Testis (tissue), 3 donors: ENCODE measurements around the gene CSKMT. TPM values are rescaled to one million over a fixed set of nuclear protein-coding genes. Genes with fewer than 3 reads are reported as not detected.

Experiments
- DNase-seq: peaks from one replicate; pipeline ENCODE4 v3.0.0-alpha.2; 2019
- H3K27ac ChIP-seq, 2 donors: fragments of 200-600 bp; sonication (generic); one replicate each; pipeline ENCODE4 v1.5.1; 2019
- H3K27me3 ChIP-seq: fragments of 200-600 bp; sonication (generic); one replicate; pipeline ENCODE4 v1.5.1; 2019
- H3K36me3 ChIP-seq: fragments of 200-600 bp; sonication (generic); one replicate; pipeline ENCODE4 v1.5.1; 2017; ENCODE audit warnings: low read depth; ENCODE audit errors: missing control alignments
- H3K4me1 ChIP-seq: fragments of 200-600 bp; sonication (generic); one replicate; pipeline ENCODE4 v1.5.1; 2019
- H3K4me3 ChIP-seq, 2 donors: fragments of 200-600 bp; sonication (generic); one replicate each; pipeline ENCODE4 v1.5.1; 2017 to 2019
- H3K9me3 ChIP-seq: fragments of 200-600 bp; sonication (generic); one replicate; pipeline ENCODE4 v1.5.1; 2017
- CTCF ChIP-seq, 3 experiments: fragments of 450-650 bp in 2 of 3; fragments of 200-600 bp in 1 of 3; sonication (generic) in 1 of 3; IDR thresholded peaks; one replicate each; pipeline ENCODE4 v1.5.1; 2016 to 2019; ENCODE audit warnings: antibody characterized with exemption in 3 of 3, mild to moderate bottlenecking in 2 of 3, moderate library complexity in 1 of 3
- POLR2A ChIP-seq: fragments of 450-650 bp; IDR thresholded peaks from one replicate; pipeline ENCODE4 v1.6.1; 2017; ENCODE audit warnings: antibody characterized with exemption, mild to moderate bottlenecking, moderate library complexity
- WGBS, 2 donors: methylation state at CpG; one replicate each; pipeline ENCODE4 v1.1.5; 2018; 5-methylcytosine and 5-hydroxymethylcytosine counted together
- intact Hi-C: fragments of 100-400 bp; cut with DNase I; formaldehyde crosslinking; loops from one replicate; pipeline ENCODE4 v1.15.1; 2023; ENCODE audit warnings: low total_unique reads
- polyA plus RNA-seq: library from polyadenylated mRNA; stranded (reverse); fragments of 350-450 nt; fragmentation: Illumina TruSeq; extraction: RNeasy Lipid Tissue Mini Kit (QIAGEN cat#74804); gene quantifications from one replicate; pipeline ENCODE4 v1.2.3, GENCODE V29; 2014; ENCODE audit warnings: low read depth, low replicate concordance; ENCODE audit not compliant: insufficient read depth
- small RNA-seq, 2 donors: library from RNA; depleted of rRNA; stranded (forward); fragments of <200 nt; gene quantifications; one replicate each; pipeline ENCODE3, GENCODE V24; 2016
- total RNA-seq, 2 donors: library from RNA; depleted of rRNA; stranded (reverse); fragments of >200 nt; gene quantifications; one replicate each; pipeline ENCODE4 v1.2.3, GENCODE V29; 2016

CSKMT gene
- total and polyA plus RNA-seq, 3 donors from 2014 or later, result 2.0 to 3.7 (median 2.4) TPM

- 92% methylated on average over 24 of the region's 24 CpGs for WGBS, 2 donors
- intact Hi-C loops, result no loop called here
- Histone ChIP-seq H3K27me3 (no peaks in the 10 kb centered on the region), H3K4me3 (no peak overlapping the region), H3K9me3 (no peaks in the 10 kb centered on the region), H3K36me3 (no peaks in the 10 kb centered on the region), H3K27ac (no peak overlapping the region), H3K4me1 (peaks cover 2% of the 10 kb centered on the region)
- TF ChIP-seq POLR2A (no peak), CTCF (IDR thresholded peaks at IDR 0.05) (no peak)
- no peak for DNase-seq
Observed at GRCh38 chr11:62715150-62716130, 50.3 kb downstream of the CSKMT start.

GRCh38 chr11:62716206-62716605 lies 51.1 kb downstream of the CSKMT start:
- intact Hi-C loops, result no loop called here
- Histone ChIP-seq H3K4me1 (no peaks in the 10 kb centered on the region), H3K27ac (peak overlapping the region in 1 of 2 donors; percentile 8), H3K36me3 (no peaks in the 10 kb centered on the region), H3K4me3 (no peak overlapping the region), H3K27me3 (no peaks in the 10 kb centered on the region), H3K9me3 (no peaks in the 10 kb centered on the region)
- no peak for DNase-seq
- 66 to 79% methylated on average over 5 of the region's 5 CpGs for WGBS, 2 donors
- no peak for TF ChIP-seq POLR2A

- 75 to 83% methylated on average over 11 of the region's 11 CpGs for WGBS, 2 donors
- Histone ChIP-seq H3K27me3 (no peaks in the 10 kb centered on the region), H3K4me1 (no peaks in the 10 kb centered on the region), H3K9me3 (no peaks in the 10 kb centered on the region), H3K4me3 (no peak overlapping the region), H3K27ac (peak overlapping the region in 1 of 2 donors; percentile 8), H3K36me3 (no peaks in the 10 kb centered on the region)
- TF ChIP-seq POLR2A, result no peak
- TF ChIP-seq CTCF (IDR thresholded peaks at IDR 0.05), result no peak
- no peak for DNase-seq
- intact Hi-C loops, result no loop called here
Observed at GRCh38 chr11:62716816-62717215, 51.7 kb downstream of the CSKMT start.

Small RNAs within 50 kb of the gene (small RNA-seq; reads per million reads assigned to genes)
- 0 reads per million in 2 donors for gene SNORA57

Other genes starting within 250 kb of the CSKMT start
- gene SCGB1A1, start 246.3 kb upstream of the CSKMT start, total RNA-seq, result not detected
- gene SCGB1A1, start 246.3 kb upstream of the CSKMT start, polyA plus RNA-seq, result not detected
- gene AHNAK, start 118.5 kb upstream of the CSKMT start, total RNA-seq, result 100 to 1,000 TPM; 137 to 148 TPM
- 95.8 TPM for gene AHNAK, start 118.5 kb upstream of the CSKMT start, polyA plus RNA-seq
- 100 to 1,000 TPM; 607 to 868 TPM for gene EEF1G, start 91.4 kb upstream of the CSKMT start, total RNA-seq
- 1,165 TPM for gene EEF1G, start 91.4 kb upstream of the CSKMT start, polyA plus RNA-seq
- gene TUT1, start 73.8 kb upstream of the CSKMT start, total RNA-seq, result 10 to 100 TPM; 24.3 to 30.0 TPM
- 25.0 TPM for gene TUT1, start 73.8 kb upstream of the CSKMT start, polyA plus RNA-seq
- gene MTA2, start 63.4 kb upstream of the CSKMT start, total RNA-seq, result 100 to 1,000 TPM in 1 of 2 donors, 10 to 100 TPM in 1; 97.2 to 115 TPM
- gene MTA2, start 63.4 kb upstream of the CSKMT start, polyA plus RNA-seq, result 87.6 TPM
- 10 to 100 TPM; 39.3 to 57.8 TPM for gene EML3, start 52.5 kb upstream of the CSKMT start, total RNA-seq
- gene EML3, start 52.5 kb upstream of the CSKMT start, polyA plus RNA-seq, result 29.3 TPM
- gene ROM1, start 52.1 kb upstream of the CSKMT start, total RNA-seq, result 1 to 10 TPM; 6.1 to 9.7 TPM
- 9.0 TPM for gene ROM1, start 52.1 kb upstream of the CSKMT start, polyA plus RNA-seq
- 10 to 100 TPM; 66.4 to 69.2 TPM for gene B3GAT3, start 43.3 kb upstream of the CSKMT start, total RNA-seq
- 36.6 TPM for gene B3GAT3, start 43.3 kb upstream of the CSKMT start, polyA plus RNA-seq
- 100 to 1,000 TPM; 152 to 219 TPM for gene GANAB, start 18.7 kb upstream of the CSKMT start, total RNA-seq
- gene GANAB, start 18.7 kb upstream of the CSKMT start, polyA plus RNA-seq, result 190 TPM
- 10 to 100 TPM; 20.0 to 24.7 TPM for gene INTS5, start 12.0 kb upstream of the CSKMT start, total RNA-seq
- gene INTS5, start 12.0 kb upstream of the CSKMT start, polyA plus RNA-seq, result 12.6 TPM
- gene C11orf98, start 102 bp upstream of the CSKMT start, total RNA-seq, result 10 to 100 TPM; 39.3 to 62.8 TPM
- gene C11orf98, start 102 bp upstream of the CSKMT start, polyA plus RNA-seq, result 100 TPM
- gene UQCC3, start 6.4 kb downstream of the CSKMT start, total RNA-seq, result 1 to 10 TPM; 8.0 to 8.1 TPM
- gene UQCC3, start 6.4 kb downstream of the CSKMT start, polyA plus RNA-seq, result 4.2 TPM
- gene LBHD1, start 7.0 kb downstream of the CSKMT start, total RNA-seq, result 10 to 100 TPM in 1 of 2 donors, 1 to 10 TPM in 1; 8.2 to 11.6 TPM
- gene LBHD1, start 7.0 kb downstream of the CSKMT start, polyA plus RNA-seq, result 11.1 TPM
- gene UBXN1, start 13.8 kb downstream of the CSKMT start, total RNA-seq, result 100 to 1,000 TPM; 173 to 190 TPM
- gene UBXN1, start 13.8 kb downstream of the CSKMT start, polyA plus RNA-seq, result 196 TPM
- 1 to 10 TPM; 4.7 to 5.6 TPM for gene LRRN4CL, start 24.2 kb downstream of the CSKMT start, total RNA-seq
- gene LRRN4CL, start 24.2 kb downstream of the CSKMT start, polyA plus RNA-seq, result 5.0 TPM
- gene BSCL2, start 42.1 kb downstream of the CSKMT start, total RNA-seq, result 100 to 1,000 TPM; 292 to 525 TPM
- 519 TPM for gene BSCL2, start 42.1 kb downstream of the CSKMT start, polyA plus RNA-seq
- 1 to 10 TPM; 2.0 to 4.5 TPM for gene GNG3, start 42.4 kb downstream of the CSKMT start, total RNA-seq
- gene GNG3, start 42.4 kb downstream of the CSKMT start, polyA plus RNA-seq, result 11.1 TPM
- 10 to 100 TPM; 31.8 to 42.5 TPM for gene HNRNPUL2, start 62.1 kb downstream of the CSKMT start, total RNA-seq
- gene HNRNPUL2, start 62.1 kb downstream of the CSKMT start, polyA plus RNA-seq, result 42.9 TPM
- gene TTC9C, start 63.2 kb downstream of the CSKMT start, total RNA-seq, result 10 to 100 TPM; 34.0 to 39.5 TPM
- gene TTC9C, start 63.2 kb downstream of the CSKMT start, polyA plus RNA-seq, result 41.5 TPM
- 10 to 100 TPM; 14.0 to 17.4 TPM for gene ZBTB3, start 88.8 kb downstream of the CSKMT start, total RNA-seq
- gene ZBTB3, start 88.8 kb downstream of the CSKMT start, polyA plus RNA-seq, result 6.7 TPM
- 10 to 100 TPM; 48.1 to 71.2 TPM for gene POLR2G, start 96.3 kb downstream of the CSKMT start, total RNA-seq
- gene POLR2G, start 96.3 kb downstream of the CSKMT start, polyA plus RNA-seq, result 78.6 TPM
- 10 to 100 TPM; 22.4 to 32.0 TPM for gene TAF6L, start 106.1 kb downstream of the CSKMT start, total RNA-seq
- gene TAF6L, start 106.1 kb downstream of the CSKMT start, polyA plus RNA-seq, result 13.6 TPM
- 100 to 1,000 TPM; 119 to 124 TPM for gene TMEM179B, start 122.1 kb downstream of the CSKMT start, total RNA-seq
- gene TMEM179B, start 122.1 kb downstream of the CSKMT start, polyA plus RNA-seq, result 87.0 TPM
- 10 to 100 TPM; 24.1 to 25.5 TPM for gene TMEM223, start 126.7 kb downstream of the CSKMT start, total RNA-seq
- gene TMEM223, start 126.7 kb downstream of the CSKMT start, polyA plus RNA-seq, result 11.5 TPM
- gene NXF1, start 140.1 kb downstream of the CSKMT start, total RNA-seq, result 10 to 100 TPM; 94.6 to 98.7 TPM
- 88.3 TPM for gene NXF1, start 140.1 kb downstream of the CSKMT start, polyA plus RNA-seq
- gene STX5, start 166.7 kb downstream of the CSKMT start, total RNA-seq, result 10 to 100 TPM; 42.2 to 49.1 TPM
- 55.0 TPM for gene STX5, start 166.7 kb downstream of the CSKMT start, polyA plus RNA-seq
- gene TEX54, start 167.5 kb downstream of the CSKMT start, total RNA-seq, result 10 to 100 TPM; 18.4 to 38.1 TPM
- 40.7 TPM for gene TEX54, start 167.5 kb downstream of the CSKMT start, polyA plus RNA-seq
- 10 to 100 TPM; 33.4 to 46.7 TPM for gene WDR74, start 174.3 kb downstream of the CSKMT start, total RNA-seq
- 39.0 TPM for gene WDR74, start 174.3 kb downstream of the CSKMT start, polyA plus RNA-seq
- gene SLC3A2, start 215.6 kb downstream of the CSKMT start, total RNA-seq, result 100 to 1,000 TPM; 227 to 271 TPM
- 166 TPM for gene SLC3A2, start 215.6 kb downstream of the CSKMT start, polyA plus RNA-seq